ENCODE measurements around the gene ZFYVE26. TPM values are rescaled to one million over a fixed set of nuclear protein-coding genes. Genes with fewer than 3 reads are reported as not detected.

The ZFYVE26 gene
- total and polyA plus RNA-seq, 2 of the 8 experiments (the other 6 are each of a cell fraction or from before 2014, with no cell fraction given) = 13.0 to 23.3 TPM

- ChIA-PET CTCF (ENCODE audit: partially characterized antibody) (interaction anchor here (0.6 to 2.5 kb wide), 4 partner anchors 13 to 1333 kb away, joined by 3 to 9 read pairs (median 3); no protein-coding TSS in a partner anchor), POLR2A (ENCODE audit: partially characterized antibody) (interaction anchor here (1.4 kb wide), 2 partner anchors 8 to 22 kb away, joined by 4 read pairs; no protein-coding TSS in a partner anchor)
- no peaks in the 10 kb centered on the region for H3K79me2 ChIP-seq (ENCODE audit: control insufficient read depth in 1 of 2, insufficient read depth in 2 of 2, low read length in 2 of 2)
- no peak overlapping the region for H4K8ac ChIP-seq (ENCODE audit: extremely low read depth, insufficient read depth, low read length)
- H3K4me3 ChIP-seq (ENCODE audit: extremely low read depth in 1 of 4, insufficient read depth in 2 of 4, low read depth in 3 of 4, low read length in 4 of 4) = no peak overlapping the region
- H3K14ac ChIP-seq (ENCODE audit: insufficient read length) = no peak overlapping the region
- no peak overlapping the region for H2BK120ac ChIP-seq (replicated peaks; ENCODE audit: low read depth, low read length)
- H2BK15ac ChIP-seq (ENCODE audit: low read length) = no peak overlapping the region
- no peak overlapping the region for H4K5ac ChIP-seq (ENCODE audit: insufficient read length, low read depth, low read length)
- H3K23me2 ChIP-seq (ENCODE audit: low read depth, low read length) = no peaks in the 10 kb centered on the region
- no peaks in the 10 kb centered on the region for H3K9me3 ChIP-seq (ENCODE audit: insufficient read depth in 2 of 2, low read depth in 1 of 2, low read length in 1 of 2)
- no peak overlapping the region for H4K91ac ChIP-seq (replicated peaks; ENCODE audit: insufficient read length, low read length)
- no peak overlapping the region for H3K4me2 ChIP-seq (ENCODE audit: insufficient read depth in 1 of 2, low read depth in 2 of 2, low read length in 2 of 2)
- H3K4me1 ChIP-seq (replicated peaks in 1 of 4; ENCODE audit: control insufficient read depth in 3 of 4, insufficient read depth in 4 of 4, low read length in 3 of 4) = no peaks in the 10 kb centered on the region
- H2BK5ac ChIP-seq (ENCODE audit: low read depth, low read length) = no peak overlapping the region
- no peak overlapping the region for H3K4ac ChIP-seq (replicated peaks; ENCODE audit: insufficient read length, low read depth, low read length)
- no peaks in the 10 kb centered on the region for H3K36me3 ChIP-seq (ENCODE audit: control insufficient read depth in 2 of 4, insufficient read depth in 4 of 4, low read length in 3 of 4)
- no peak overlapping the region for H3K27ac ChIP-seq (ENCODE audit: low read depth, low read length)
- H3K79me1 ChIP-seq (ENCODE audit: low read depth, low read length) = no peaks in the 10 kb centered on the region
- WGBS, 2 experiments (ENCODE audit: extremely low coverage in 1 of 2, insufficient coverage in 1 of 2, insufficient read length in 1 of 2, insufficient replicate concordance in 2 of 2, low coverage in 1 of 2, low lambda C conversion rate in 2 of 2, missing lambda C conversion rate in 1 of 2) = 84% methylated on average over 10 of the region's 10 CpGs; no CpG with 5 or more reads in 1 of the 2 experiments
- no peak for FAIRE-seq
- H2AK5ac ChIP-seq (ENCODE audit: low read depth, low read length) = no peak overlapping the region
- no peak for DNase-seq (ENCODE audit: low read depth in 1 of 2, low spot score in 2 of 2)
- no peak overlapping the region for H3K23ac ChIP-seq (ENCODE audit: insufficient read length)
- no peak overlapping the region for H2BK12ac ChIP-seq (ENCODE audit: low read depth, low read length)
- H3K27me3 ChIP-seq (replicated peaks in 1 of 4; ENCODE audit: control insufficient read depth in 3 of 4, extremely low read depth in 1 of 4, insufficient read depth in 3 of 4, low read length in 3 of 4) = no peaks in the 10 kb centered on the region
- H3K18ac ChIP-seq (ENCODE audit: extremely low read depth, low read length) = no peak overlapping the region
- no peak overlapping the region for H3K56ac ChIP-seq (replicated peaks; ENCODE audit: insufficient read length, low read depth, low read length)
- H2AFZ ChIP-seq (ENCODE audit: low read length) = no peak overlapping the region; the same call in 1 of the 2 replicates
- H3K9ac ChIP-seq (replicated peaks in 1 of 4; ENCODE audit: extremely low read depth in 1 of 4, low read depth in 3 of 4, low read length in 3 of 4) = no peak overlapping the region
- no peak overlapping the region for H2BK20ac ChIP-seq (ENCODE audit: low read length)
- H4K20me1 ChIP-seq (replicated peaks in 1 of 2; ENCODE audit: control insufficient read depth in 1 of 2, insufficient read depth in 2 of 2, low read length in 2 of 2) = no peaks in the 10 kb centered on the region
- TF ChIP-seq RBBP5 (IDR thresholded peaks at IDR 0.05; ENCODE audit: borderline replicate concordance, low read depth, low read length) (no peak), NANOG (IDR thresholded peaks at IDR 0.05; ENCODE audit: insufficient read depth, low read depth, low read length, poor library complexity, severe bottlenecking) (no peak), SUZ12 (IDR thresholded peaks at IDR 0.05; ENCODE audit: low read length) (no peak), GTF2F1 (IDR thresholded peaks at IDR 0.05; ENCODE audit: borderline replicate concordance, low read depth, low read length) (no peak), CEBPB (IDR thresholded peaks at IDR 0.05; ENCODE audit: low read depth, low read length) (no peak), RFX5 (IDR thresholded peaks at IDR 0.05; ENCODE audit: borderline replicate concordance, low read depth, low read length) (no peak), TCF12 (IDR thresholded peaks at IDR 0.05; ENCODE audit: low read depth, low read length) (no peak), JUND (IDR thresholded peaks at IDR 0.05; ENCODE audit: low read length) (no peak), POLR2A (IDR thresholded peaks at IDR 0.05; ENCODE audit: control extremely low read depth in 1 of 2, low read depth in 2 of 2, low read length in 2 of 2) (no peak), HDAC2 (IDR thresholded peaks at IDR 0.05; ENCODE audit: borderline replicate concordance in 1 of 2, low read depth in 2 of 2, low read length in 2 of 2) (no peak), RNF2 (IDR thresholded peaks at IDR 0.05; ENCODE audit: borderline replicate concordance, low read depth, low read length, missing control alignments, poor library complexity, severe bottlenecking) (no peak), ASH2L (IDR thresholded peaks at IDR 0.05; ENCODE audit: low read length) (no peak)
Measured at GRCh38 chr14:67735336-67736147, 80.8 kb downstream of the ZFYVE26 start.

Measured in H1 (cell line).